Loucy (cell line): ENCODE data around the gene PSMB3.

Source experiments
- CTCF ChIP-seq: fragments of 200-600 bp; sonication (generic); conservative IDR thresholded peaks from 2 replicates; pipeline ENCODE4 v1.5.1; 2014; ENCODE audit warnings: mild to moderate bottlenecking, antibody characterized with exemption, low read length
- EZH2phosphoT487 ChIP-seq: fragments of 200-600 bp; IDR thresholded peaks from 2 replicates; pipeline ENCODE4 v1.6.1; 2018; ENCODE audit warnings: antibody characterized with exemption, mild to moderate bottlenecking, moderate library complexity, borderline replicate concordance

- TF ChIP-seq CTCF (no peak), EZH2phosphoT487 (no peak)
Observed at GRCh38 chr17:38745545-38745944, 7.0 kb upstream of the PSMB3 start.
